B cell (primary cell): ENCODE data around the gene FJX1. TPM values are rescaled to one million over a fixed set of nuclear protein-coding genes. Genes with fewer than 3 reads are reported as not detected.

ENCODE experiments used
- ATAC-seq: fragments of 200-7000 bp; cut with Tn5 transposase; one replicate; pipeline ENCODE4 v1.10.0; 2021; ENCODE audit warnings: low read depth, mild to moderate bottlenecking, moderate number of reproducible peaks, moderate library complexity
- CTCF ChIA-PET: fragments of 350-600 bp; sonication (Branson Sonifier 250); formaldehyde crosslinking; loops from one replicate; lab custom pipeline; 2021; ENCODE audit warnings: antibody characterized with exemption, inconsistent platforms; lab: Charles Lee
- POLR2A ChIA-PET: fragments of 350-600 bp; sonication (Branson Sonifier 250); formaldehyde crosslinking; loops from one replicate; lab custom pipeline; 2021; ENCODE audit warnings: antibody characterized with exemption; lab: Charles Lee
- DNase-seq: peaks from one replicate; pipeline ENCODE4 v3.0.0; 2013
- H2AFZ ChIP-seq: 2 replicates; pipeline ENCODE4 v1.6.1; 2012; ENCODE audit warnings: mild to moderate bottlenecking, low read depth, low read length; ENCODE audit not compliant: insufficient read depth, poor library complexity, severe bottlenecking
- H3K27ac ChIP-seq, 2 donors: 1 replicate in 1 of 2; 2 replicates in 1 of 2; pipeline ENCODE4 v1.5.1; 2012 to 2013; ENCODE audit warnings: low read length in 2 of 2, mild to moderate bottlenecking in 2 of 2, moderate library complexity in 1 of 2
- H3K27me3 ChIP-seq, 4 experiments: fragments of 200-600 bp in 1 of 4; sonication (generic) in 1 of 4; replicated peaks in 1 of 4; 1 replicate in 2 of 4; 2 replicates in 2 of 4; pipeline versions ENCODE4 v1.6.1 to v1.7.0; 2013 to 2016; ENCODE audit warnings: low read length in 3 of 4, mild to moderate bottlenecking in 2 of 4, mixed read lengths in 1 of 4, moderate library complexity in 1 of 4; ENCODE audit not compliant: insufficient read depth in 4 of 4, control insufficient read depth in 3 of 4; ENCODE audit errors: control extremely low read depth in 1 of 4
- H3K36me3 ChIP-seq, 2 experiments: replicated peaks in 1 of 2; 1 replicate in 1 of 2; 2 replicates in 1 of 2; pipeline versions ENCODE4 v1.6.1 to v1.7.1; 2013; ENCODE audit warnings: low read length in 1 of 2; ENCODE audit not compliant: insufficient read depth in 2 of 2, control insufficient read depth in 1 of 2; ENCODE audit errors: control extremely low read depth in 1 of 2, extremely low read depth in 1 of 2
- H3K4me1 ChIP-seq, 2 donors: fragments of 200-600 bp in 1 of 2; sonication (generic) in 1 of 2; 1 replicate in 1 of 2; 2 replicates in 1 of 2; pipeline versions ENCODE4 v1.5.1 to v1.6.1; 2013 to 2017; ENCODE audit warnings: low read length in 2 of 2; ENCODE audit not compliant: control insufficient read depth in 2 of 2, insufficient read depth in 2 of 2
- H3K4me2 ChIP-seq: replicated peaks from 2 replicates; pipeline ENCODE3; 2012; ENCODE audit warnings: mild to moderate bottlenecking, low read depth, low read length; ENCODE audit not compliant: poor library complexity, severe bottlenecking
- H3K4me3 ChIP-seq, 5 experiments: fragments of 200-600 bp in 1 of 5; sonication (generic) in 1 of 5; 1 replicate in 3 of 5; 2 replicates in 2 of 5; pipeline versions ENCODE4 v1.5.1 to v1.7.0; 2011 to 2016; ENCODE audit warnings: low read length in 4 of 5, mild to moderate bottlenecking in 4 of 5, low read depth in 2 of 5, control low read depth in 1 of 5, moderate library complexity in 1 of 5; ENCODE audit not compliant: insufficient read depth in 1 of 5; ENCODE audit errors: control extremely low read depth in 1 of 5, extremely low read depth in 1 of 5
- H3K79me2 ChIP-seq: fragments of 200-600 bp; sonication (generic); one replicate; pipeline ENCODE4 v1.6.0; 2016; ENCODE audit warnings: low read length; ENCODE audit not compliant: control insufficient read depth, insufficient read depth
- H3K9ac ChIP-seq: fragments of 200-600 bp; sonication (generic); 2 replicates; pipeline ENCODE4 v1.6.1; 2017; ENCODE audit warnings: mild to moderate bottlenecking, low read length, moderate library complexity
- H3K9me3 ChIP-seq, 3 donors: one replicate each; pipeline versions ENCODE4 v1.6.1 to v1.7.1; 2013; ENCODE audit warnings: low read length in 2 of 3; ENCODE audit not compliant: control insufficient read depth in 2 of 3, insufficient read depth in 1 of 3; ENCODE audit errors: control extremely low read depth in 1 of 3
- H4K20me1 ChIP-seq: 2 replicates; pipeline ENCODE4 v1.6.0; 2012; ENCODE audit warnings: mild to moderate bottlenecking, low read length; ENCODE audit not compliant: insufficient read depth, control insufficient read depth, poor library complexity, severe bottlenecking
- H3K27ac Mint-ChIP-seq: one replicate; pipeline ENCODE4 v1.8.0; 2021; ENCODE audit warnings: mixed read lengths
- H3K27me3 Mint-ChIP-seq: one replicate; pipeline ENCODE4 v1.8.0; 2021; ENCODE audit warnings: mixed read lengths
- H3K4me1 Mint-ChIP-seq: one replicate; pipeline ENCODE4 v1.8.0; 2021; ENCODE audit warnings: mixed read lengths
- H3K4me3 Mint-ChIP-seq: one replicate; pipeline ENCODE4 v1.8.0; 2021; ENCODE audit warnings: mixed read lengths
- H3K9me3 Mint-ChIP-seq: one replicate; pipeline ENCODE4 v1.8.0; 2022; ENCODE audit warnings: mixed read lengths; ENCODE audit not compliant: insufficient read depth
- EZH2 ChIP-seq: IDR thresholded peaks from 2 replicates; pipeline ENCODE4 v1.6.1; 2012; ENCODE audit warnings: borderline replicate concordance, low read depth, mild to moderate bottlenecking, moderate library complexity, low read length; ENCODE audit not compliant: insufficient read depth, poor library complexity, severe bottlenecking
- WGBS: methylation state at CpG from one replicate; pipeline ENCODE4 v1.1.5; 2013; ENCODE audit warnings: missing lambda C conversion rate; ENCODE audit not compliant: insufficient coverage; 5-methylcytosine and 5-hydroxymethylcytosine counted together
- intact Hi-C: fragments of 100-400 bp; cut with micrococcal nuclease; formaldehyde crosslinking; loops from one replicate; pipeline ENCODE4 v1.10.0; 2022
- polyA plus RNA-seq: library from polyadenylated mRNA; depleted of rRNA; stranded (reverse); fragments of >200 nt; gene quantifications from 2 replicates; pipeline ENCODE4 v1.2.3, GENCODE V29; 2012
- total RNA-seq, 2 donors: library from RNA; stranded (reverse); fragments of 120-200 nt in 1 of 2; gene quantifications; 1 replicate in 1 of 2; 2 replicates in 1 of 2; pipeline versions ENCODE4 v1.2.3 to v1.2.4, GENCODE V29; 2013 to 2022
- TF ChIP-seq, protein P1 (sequence below): fragments of 200-600 bp; IDR thresholded peaks from one replicate; pipeline ENCODE4 v1.8.0; 2022; ENCODE audit warnings: antibody characterized with exemption, mild to moderate bottlenecking

FJX1 gene
- total and polyA plus RNA-seq, 2 donors (not counting 1 experiment from before 2014, with no cell fraction given), result 0.03 TPM; not detected in 1

DNA sequence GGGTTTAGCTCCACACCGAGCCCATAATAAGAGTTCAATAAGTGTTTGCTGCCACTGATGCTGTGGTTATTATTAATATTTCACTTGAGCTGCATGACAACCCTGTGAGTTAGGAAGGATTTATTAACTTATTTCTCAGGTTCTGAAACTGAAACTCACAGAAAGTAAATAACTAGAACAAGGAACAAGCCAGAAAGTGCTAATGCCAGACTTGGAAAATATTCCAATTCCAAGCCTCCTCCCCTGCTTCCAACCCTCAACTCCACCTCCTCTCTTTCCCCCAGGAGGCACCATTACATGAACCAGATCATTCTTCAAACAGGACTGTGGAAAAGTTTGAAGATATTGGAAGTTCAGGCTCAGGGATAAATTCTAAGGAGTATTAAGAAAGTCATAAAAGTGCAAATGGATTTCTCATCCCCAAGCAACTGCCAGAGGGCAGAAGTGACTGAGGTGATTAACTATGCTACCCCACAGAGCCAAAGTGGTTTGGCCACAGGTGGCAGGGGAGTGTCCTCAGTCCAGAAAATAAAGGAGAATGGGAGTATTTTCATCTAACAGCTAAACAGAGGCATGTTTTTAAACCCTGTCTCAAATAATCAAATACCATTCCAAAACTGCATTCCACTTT is 3.2 kb upstream of the FJX1 start:
- H3K9me3 Mint-ChIP-seq, result no peaks in the 10 kb centered on the region
- no peak overlapping the region for H3K4me3 Mint-ChIP-seq
- POLR2A ChIA-PET, result no interaction called here

More for the DNA sequence above, 3.2 kb upstream of the FJX1 start:
- no peak overlapping the region for H3K9ac ChIP-seq
- no peaks in the 10 kb centered on the region for H4K20me1 ChIP-seq
- H3K27ac ChIP-seq, result no peak overlapping the region
- intact Hi-C loops, result loop anchor here (5.0 kb wide), 3 partner anchors 47 to 877 kb away; partner anchors contain the start of gene TRIM44
- Mint-ChIP-seq H3K27me3 (peaks cover 40% of the 10 kb centered on the region), H3K27ac (no peak overlapping the region), H3K4me1 (peaks cover 14% of the 10 kb centered on the region)
- no peak overlapping the region for H3K4me2 ChIP-seq
- no CpG with 5 or more reads among the region's 1 CpG for WGBS
- H3K27me3 ChIP-seq, result peaks cover 0 to 39% (median 18%) of the 10 kb centered on the region in 4 experiments
- DNase-seq (no peak), ATAC-seq (no peak)
- no peak overlapping the region for H3K4me3 ChIP-seq
- peaks cover 0 to 1% (median 0%) of the 10 kb centered on the region in 3 donors for H3K9me3 ChIP-seq
- CTCF ChIA-PET, result interaction anchor here (0.5 to 7.6 kb wide), 10 partner anchors 12 to 878 kb away, joined by 3 to 109 read pairs (median 4); no protein-coding TSS in a partner anchor
- H2AFZ ChIP-seq, result no peak overlapping the region
- no peaks in the 10 kb centered on the region for H3K36me3 ChIP-seq
- TF ChIP-seq, protein P1, sequence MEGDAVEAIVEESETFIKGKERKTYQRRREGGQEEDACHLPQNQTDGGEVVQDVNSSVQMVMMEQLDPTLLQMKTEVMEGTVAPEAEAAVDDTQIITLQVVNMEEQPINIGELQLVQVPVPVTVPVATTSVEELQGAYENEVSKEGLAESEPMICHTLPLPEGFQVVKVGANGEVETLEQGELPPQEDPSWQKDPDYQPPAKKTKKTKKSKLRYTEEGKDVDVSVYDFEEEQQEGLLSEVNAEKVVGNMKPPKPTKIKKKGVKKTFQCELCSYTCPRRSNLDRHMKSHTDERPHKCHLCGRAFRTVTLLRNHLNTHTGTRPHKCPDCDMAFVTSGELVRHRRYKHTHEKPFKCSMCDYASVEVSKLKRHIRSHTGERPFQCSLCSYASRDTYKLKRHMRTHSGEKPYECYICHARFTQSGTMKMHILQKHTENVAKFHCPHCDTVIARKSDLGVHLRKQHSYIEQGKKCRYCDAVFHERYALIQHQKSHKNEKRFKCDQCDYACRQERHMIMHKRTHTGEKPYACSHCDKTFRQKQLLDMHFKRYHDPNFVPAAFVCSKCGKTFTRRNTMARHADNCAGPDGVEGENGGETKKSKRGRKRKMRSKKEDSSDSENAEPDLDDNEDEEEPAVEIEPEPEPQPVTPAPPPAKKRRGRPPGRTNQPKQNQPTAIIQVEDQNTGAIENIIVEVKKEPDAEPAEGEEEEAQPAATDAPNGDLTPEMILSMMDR, result no peak
- TF ChIP-seq EZH2, result no peak
- H3K79me2 ChIP-seq, result no peaks in the 10 kb centered on the region
- peaks cover 15 to 19% of the 10 kb centered on the region in 2 donors for H3K4me1 ChIP-seq
